Posterior vena cava (tissue), 2 donors: ENCODE measurements around the gene DIP2C. TPM values are rescaled to one million over a fixed set of nuclear protein-coding genes. Genes with fewer than 3 reads are reported as not detected.
"Not testable (repeated sequence)": the region's sequence is repeated elsewhere in the genome, so short reads cannot be mapped to it uniquely, and the experiment has no call there.

Experiments used
- DNase-seq: peaks from one replicate; pipeline ENCODE4 v3.0.0-alpha.2; 2020; ENCODE audit warnings: low spot score
- intact Hi-C, 2 donors: fragments of 100-400 bp; cut with DNase I; formaldehyde crosslinking; loops; one replicate each; pipeline versions ENCODE4 v1.14.1 to v1.14.2; 2022 to 2023
- total RNA-seq, 2 donors: library from RNA; stranded (reverse); fragmentation: NEBNext Ultra II Directional; extraction: Animal tissue kit (Norgen Biotek cat#: 25700); gene quantifications; one replicate each; pipeline ENCODE4 v1.2.1, GENCODE V29; 2021
- donor health status: DM: yes; HTN: yes; CAD: no.
- donor health status: DM: yes; HTN: yes; CAD: no.

Gene DIP2C
- total RNA-seq, 2 donors from 2014 or later = 39.3 to 45.6 TPM

DNA sequence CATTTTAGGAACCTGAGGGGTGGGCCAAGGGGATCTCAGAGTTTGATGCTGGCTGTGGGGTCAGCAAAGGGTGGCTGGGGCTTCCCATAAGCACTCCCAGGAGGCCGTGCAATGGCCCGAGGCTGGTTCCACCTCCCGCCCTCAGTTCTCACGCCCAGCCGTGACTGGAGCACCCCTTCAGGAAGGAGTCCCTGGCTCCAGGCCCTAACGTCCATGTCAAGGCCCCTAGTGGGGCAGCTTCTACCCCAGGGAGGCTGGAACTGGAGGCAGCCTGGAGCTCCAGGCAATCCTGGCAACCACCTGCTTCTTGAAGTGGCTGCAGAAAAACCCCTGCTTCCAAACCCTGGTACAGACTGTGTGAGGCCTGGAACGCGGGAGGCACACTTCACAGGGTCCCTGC, 165.5 kb downstream of the DIP2C start:
- intact Hi-C loops = no loop called here
- peak; percentile 56 for DNase-seq

DNA sequence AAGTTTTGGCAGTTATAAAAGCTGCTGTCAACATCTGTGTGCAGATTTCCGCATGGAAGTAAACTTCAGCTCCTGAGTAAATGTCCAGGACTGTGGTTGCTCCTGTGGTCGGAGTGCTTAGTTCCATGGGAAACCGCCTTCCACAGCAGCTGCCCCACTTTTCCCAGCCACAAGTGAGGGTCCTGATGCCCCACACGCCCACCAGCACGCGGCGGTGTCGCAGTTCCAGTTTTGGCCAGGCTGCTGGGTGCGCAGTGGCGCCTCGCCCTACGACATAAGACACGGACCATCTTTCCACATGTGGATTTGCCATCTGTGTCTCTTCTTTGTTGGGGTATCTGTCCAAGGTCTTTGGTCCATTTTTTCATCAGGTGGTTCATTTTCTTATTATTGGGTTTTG, 167.1 kb downstream of the DIP2C start:
- DNase-seq = peak; percentile 20
- intact Hi-C loops = no loop called here

DNA sequence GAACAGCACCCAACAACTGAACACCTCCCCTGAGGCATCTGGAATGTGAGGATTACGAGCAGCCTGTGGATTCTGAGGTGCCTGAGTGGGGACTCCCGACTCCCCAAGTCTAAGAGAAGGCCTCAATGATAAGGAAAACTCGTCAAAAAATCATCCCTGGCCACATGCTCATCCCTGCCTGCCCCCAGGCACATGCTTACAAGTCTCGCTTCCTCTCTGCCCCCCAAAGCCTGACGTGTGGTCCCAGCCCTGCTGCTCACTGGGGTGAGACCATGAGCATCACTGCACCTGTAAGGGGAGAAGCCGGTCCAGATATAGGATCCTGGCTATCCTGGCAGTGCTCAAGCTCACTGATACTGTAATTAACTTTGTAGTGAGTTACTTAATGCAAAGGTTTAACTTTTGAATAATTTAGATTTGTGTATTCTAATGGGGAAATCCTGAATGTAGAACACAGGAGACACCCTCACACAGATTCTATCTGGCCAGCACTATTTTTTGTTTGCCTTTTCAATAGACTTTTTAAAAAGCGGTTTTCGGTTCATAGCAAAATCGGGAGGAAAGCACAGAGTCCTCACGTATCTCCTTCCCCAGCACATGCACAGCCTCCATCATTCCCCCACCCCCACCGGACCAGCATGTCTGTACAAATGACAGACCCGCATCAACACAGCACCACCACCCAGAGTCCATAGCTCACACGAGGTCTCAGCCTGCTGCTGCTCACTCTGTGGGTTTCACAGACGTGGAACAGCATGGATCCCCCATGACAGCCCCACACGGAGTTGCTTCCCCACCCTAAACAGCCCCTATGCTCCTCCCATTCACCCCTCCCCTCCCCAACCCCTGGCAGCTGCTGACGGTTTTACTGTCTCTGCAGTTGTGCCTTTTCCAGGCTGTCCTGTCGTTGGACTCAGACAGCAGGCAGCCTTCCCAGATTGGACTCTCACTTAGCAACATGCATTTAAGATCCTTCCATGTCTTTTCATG, 167.9 kb downstream of the DIP2C start:
- intact Hi-C loops = no loop called here
- DNase-seq = peak; percentile 61

DNA sequence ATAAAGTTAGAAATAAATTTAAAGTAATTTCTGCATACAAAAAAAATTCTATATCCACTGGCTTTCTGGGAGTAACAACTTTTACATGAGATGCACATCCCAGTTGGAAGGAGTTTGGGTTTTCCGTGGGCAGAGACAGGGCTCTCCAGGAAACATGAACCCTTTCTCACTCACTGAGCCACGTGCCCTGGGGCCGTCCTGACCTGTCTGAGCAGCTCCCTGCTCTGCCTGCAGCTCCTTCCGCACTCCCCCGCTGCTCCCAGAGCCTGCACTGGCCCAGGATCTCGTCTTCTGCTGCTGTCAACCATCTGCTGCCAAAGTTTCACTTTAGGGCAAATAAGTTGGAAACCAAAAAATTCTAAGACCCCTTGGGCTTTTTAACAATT, 169.1 kb downstream of the DIP2C start:
- peak; percentile 69 for DNase-seq
- intact Hi-C loops = no loop called here

DNA sequence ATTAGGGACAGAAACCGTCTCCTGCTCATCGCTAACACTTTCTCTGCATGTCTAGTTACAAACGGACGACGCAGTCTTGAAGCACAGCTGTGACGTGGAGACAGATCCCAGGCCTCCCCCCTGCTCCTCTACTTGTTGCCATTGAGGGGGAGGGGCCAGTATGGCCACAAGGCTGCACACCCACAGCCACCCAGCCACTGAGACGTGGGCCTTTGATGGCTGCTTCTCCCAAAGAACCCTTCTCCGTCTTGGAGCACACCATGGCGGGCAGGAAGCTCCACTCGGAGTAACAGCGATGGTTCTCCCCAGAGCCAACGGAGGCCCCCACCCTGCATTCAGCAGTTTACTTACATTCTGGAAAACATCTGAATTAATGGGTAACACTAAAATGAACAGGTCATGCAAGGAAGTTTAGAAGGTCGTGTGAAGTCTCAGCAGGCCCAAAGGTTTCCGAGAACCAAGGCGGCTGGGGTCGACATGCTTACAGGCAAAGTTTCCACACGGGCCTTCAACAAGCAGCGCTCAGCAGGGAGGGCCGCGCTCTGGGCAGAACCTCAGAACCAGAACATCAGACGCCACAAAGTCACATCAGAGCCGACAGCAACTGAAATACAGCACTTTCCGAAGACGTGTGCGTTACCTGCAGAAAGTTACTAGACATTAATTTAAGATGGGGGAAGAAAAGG, 169.6 kb downstream of the DIP2C start:
- peak; percentile 74 for DNase-seq
- intact Hi-C loops = loop anchor here in 1 of 2 donors (10.0 kb wide), 1 partner anchor 265 kb away; no protein-coding TSS in a partner anchor

DNA sequence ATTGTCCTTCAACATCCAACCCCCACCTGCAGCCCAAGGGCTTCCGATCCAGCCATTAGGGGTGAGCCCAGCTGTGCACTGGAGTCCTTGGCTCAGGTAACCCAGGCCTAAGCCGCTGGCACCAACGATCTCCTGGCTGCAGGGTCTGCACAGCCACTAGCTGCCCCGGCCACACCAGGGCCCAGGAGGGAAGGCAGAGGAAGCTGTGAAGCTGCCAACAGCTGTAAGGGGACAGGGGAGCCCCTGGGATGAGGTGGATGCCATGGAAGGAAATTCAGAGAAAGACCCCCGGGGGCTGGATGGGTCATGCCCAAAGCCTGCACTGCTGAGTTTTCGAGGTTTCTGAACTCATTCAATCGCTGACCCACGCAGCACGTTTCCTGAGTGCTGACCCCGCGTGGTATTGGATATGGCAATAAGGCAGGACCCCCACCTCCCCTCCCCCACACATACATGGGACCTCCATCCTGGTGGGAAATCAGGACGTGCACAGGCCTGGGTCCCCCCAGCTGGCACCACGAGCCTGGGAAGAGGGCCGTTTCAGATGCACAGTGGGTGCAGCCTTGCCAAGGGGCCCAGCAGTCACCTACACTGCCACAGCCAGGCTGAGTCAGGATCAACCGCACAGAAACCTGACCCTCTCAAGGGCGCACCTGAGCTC, 170.3 kb downstream of the DIP2C start:
- intact Hi-C loops = loop anchor here in 1 of 2 donors (10.0 kb wide), 1 partner anchor 266 kb away; no protein-coding TSS in a partner anchor
- DNase-seq = peak; percentile 71

DNA sequence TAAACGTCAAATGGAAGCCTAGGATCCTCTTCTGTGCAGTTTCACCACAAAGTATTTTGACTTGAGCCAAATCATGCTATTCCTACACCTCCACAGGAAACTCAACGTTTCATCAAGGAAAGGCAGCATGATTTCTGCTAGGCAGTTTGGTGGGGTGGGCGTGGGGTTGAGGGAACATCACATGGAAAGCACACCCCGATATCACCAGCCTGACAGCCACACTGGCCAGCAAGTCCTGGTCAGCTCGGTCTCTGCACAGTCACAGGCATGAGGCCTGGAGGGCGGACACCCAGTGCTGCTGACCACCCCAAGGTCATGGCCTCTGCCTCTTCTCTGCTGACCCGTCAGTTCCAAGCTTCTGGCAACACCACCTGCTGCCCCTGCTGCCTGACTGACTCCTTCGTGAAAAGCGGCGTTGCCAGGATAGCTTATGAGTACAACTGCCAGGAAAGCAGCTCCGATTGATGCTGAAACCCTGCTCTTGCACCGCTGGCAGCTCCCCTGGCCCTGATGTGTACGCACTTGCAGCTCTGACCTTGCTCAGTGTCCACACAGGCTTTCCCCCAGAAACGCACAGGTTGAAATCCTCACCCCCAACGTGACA, 171.5 kb downstream of the DIP2C start:
- intact Hi-C loops = loop anchor here (1.0 to 10.0 kb wide), 2 partner anchors 67 to 267 kb away; no protein-coding TSS in a partner anchor
- peak; percentile 55 for DNase-seq

DNA sequence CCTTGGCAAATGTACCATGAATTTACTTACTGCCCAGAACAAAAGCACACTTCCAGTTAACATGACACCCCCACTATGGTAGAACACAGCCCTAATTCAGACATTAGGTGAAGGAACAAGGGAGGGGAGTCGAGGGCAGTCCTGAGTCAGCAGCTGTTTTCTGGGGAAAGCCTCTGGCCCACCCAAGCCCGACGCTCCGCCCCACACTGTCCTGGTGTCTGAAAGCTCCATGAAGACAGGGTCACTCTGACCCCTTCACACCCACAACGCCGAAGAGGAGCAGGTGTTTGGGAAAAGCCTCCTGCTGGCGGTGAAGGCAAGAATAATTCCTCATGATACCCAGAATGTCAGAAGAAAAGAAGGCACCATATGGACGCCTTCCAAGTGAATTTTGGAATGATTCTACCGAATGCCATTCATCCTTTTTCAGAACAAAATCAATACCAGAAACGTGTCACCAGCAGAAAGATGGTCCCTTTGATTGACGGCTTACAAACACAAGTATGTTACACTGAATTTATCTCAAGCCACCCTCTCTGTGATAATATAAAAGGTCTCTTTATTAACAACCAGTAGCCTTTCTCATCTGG, 172.1 kb downstream of the DIP2C start:
- DNase-seq = peak; percentile 61
- intact Hi-C loops = loop anchor here (1.0 to 10.0 kb wide), 2 partner anchors 66 to 267 kb away; no protein-coding TSS in a partner anchor

DNA sequence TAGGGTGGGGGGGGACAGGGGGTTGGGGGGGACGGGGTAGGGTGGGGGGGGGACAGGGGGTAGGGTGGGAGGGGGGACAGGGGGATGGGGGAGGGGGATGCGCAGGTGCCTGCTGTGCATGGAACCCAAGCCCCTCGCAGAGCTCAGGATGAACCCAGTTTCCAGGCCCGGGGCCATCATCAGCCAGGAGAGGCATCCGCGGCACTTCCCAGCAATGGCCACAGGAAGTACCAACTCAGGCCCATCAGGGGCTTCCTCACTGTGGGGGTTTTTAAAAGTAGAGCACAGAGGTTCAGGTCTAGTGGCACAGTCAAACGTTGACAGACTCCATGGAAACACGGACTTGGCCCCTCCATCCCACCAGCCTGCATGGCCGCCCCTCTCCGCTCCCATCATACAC, 172.7 kb downstream of the DIP2C start:
- intact Hi-C loops = loop anchor here (1.0 to 10.0 kb wide), 2 partner anchors 65 to 268 kb away; no protein-coding TSS in a partner anchor
- peak; percentile 40 for DNase-seq

DNA sequence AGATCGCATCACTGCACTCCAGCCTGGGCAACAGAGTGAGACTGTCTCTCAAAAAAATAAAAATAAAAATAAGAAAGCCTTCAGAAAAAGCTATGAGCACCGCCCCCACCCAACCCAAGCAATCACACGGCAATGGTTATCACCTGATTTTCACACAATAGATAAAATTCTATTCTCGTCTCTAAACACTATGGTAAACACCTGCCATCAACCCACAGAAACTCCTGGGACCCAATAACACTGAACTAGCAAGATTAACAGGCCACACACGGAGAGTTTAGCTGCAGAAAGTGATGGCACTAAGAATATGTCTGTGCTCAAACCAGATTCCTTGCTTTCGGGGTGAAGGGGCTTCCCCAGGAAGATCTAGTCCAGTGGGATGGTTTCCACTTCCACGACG, 173.8 kb downstream of the DIP2C start:
- intact Hi-C loops = loop anchor here in 1 of 2 donors (10.0 kb wide), 1 partner anchor 269 kb away; no protein-coding TSS in a partner anchor
- DNase-seq = peak; percentile 18

DNA sequence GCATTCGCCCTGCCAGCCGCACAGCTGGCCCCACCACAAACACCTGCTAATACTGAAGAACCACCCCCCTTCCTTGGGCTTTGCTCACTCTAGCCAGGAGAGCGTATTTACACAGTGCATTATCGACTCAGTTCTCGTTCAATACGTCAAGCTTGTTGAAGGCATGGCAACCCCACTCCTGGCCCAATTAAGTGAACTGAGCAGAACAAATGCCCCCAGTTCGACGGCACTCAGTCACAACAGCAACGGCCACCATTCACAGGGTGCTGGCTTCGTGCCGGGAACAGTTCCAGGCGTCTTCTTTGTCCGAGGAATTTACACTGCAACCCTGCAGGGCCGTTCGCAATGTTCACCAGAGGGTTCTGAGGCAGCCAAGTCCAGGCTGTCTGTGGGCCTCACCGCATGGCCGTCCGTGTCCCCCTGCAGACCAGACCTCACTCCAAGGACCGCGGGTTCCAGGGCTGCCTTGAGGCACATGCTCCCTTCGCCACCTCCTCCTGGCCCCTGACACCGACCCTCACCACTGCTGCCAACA, 175.3 kb downstream of the DIP2C start:
- intact Hi-C loops = loop anchor here in 1 of 2 donors (5.0 to 10.0 kb wide), 2 partner anchors 173 to 271 kb away; partner anchors contain the start of gene DIP2C
- peak; percentile 73 for DNase-seq

DNA sequence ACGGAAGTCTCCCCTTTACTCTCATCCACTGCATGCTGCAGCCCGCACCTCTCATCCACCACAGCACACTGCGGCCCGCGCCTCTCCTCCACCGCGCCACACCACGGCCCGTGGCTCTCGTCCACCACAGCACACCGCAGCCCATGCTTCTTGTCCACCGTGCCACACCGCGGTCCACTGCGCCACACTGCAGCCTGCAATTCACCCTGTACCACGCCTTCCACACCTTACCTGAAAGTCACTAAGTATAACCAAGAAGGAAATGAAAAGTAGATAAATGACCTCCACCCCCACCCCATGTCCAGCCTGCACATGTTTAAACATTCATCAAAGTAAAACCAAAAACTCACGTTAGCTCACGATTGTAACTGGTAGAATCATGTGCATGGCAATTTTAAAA, 176.1 kb downstream of the DIP2C start:
- intact Hi-C loops = loop anchor here in 1 of 2 donors (5.0 to 10.0 kb wide), 2 partner anchors 174 to 271 kb away; partner anchors contain the start of gene DIP2C
- peak; percentile 51 for DNase-seq

DNA sequence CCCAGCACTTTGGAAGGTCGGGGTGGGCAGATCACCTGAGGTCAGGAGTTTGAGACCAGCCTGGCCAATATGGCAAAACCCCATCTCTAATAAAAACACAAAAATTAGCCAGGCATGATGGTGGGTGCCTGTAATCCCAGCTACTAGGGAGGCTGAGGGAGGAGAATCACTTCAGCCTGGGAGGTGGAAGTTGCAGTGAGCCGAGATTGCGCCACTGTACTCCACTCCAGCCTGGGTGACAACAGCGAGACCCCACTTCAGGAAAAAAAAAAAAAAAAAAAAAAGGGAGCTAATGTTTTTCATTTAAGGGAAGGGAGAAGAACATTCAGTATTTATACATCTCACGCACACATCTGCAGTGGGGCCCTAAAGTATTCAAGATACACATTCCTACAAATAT, 176.8 kb downstream of the DIP2C start:
- intact Hi-C loops = loop anchor here in 1 of 2 donors (5.0 to 10.0 kb wide), 2 partner anchors 175 to 272 kb away; partner anchors contain the start of gene DIP2C
- DNase-seq = not testable (repeated sequence)

DNA sequence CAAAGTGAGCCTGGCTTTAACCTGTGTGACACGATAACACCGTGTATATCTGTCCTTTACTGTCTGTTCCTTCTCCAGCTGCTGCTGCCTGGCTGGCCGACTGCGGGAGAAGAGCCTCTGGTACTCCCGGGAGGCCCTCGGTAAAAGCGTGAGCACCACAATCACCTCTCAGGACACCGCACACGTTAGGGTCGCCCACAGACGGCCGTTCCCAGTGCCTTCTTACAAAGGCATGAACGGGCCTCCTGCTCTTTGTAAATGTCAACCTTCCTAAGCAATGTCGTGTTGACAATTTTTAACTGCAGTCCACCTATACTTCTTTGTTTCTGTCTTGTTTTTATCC, 177.6 kb downstream of the DIP2C start:
- intact Hi-C loops = loop anchor here in 1 of 2 donors (5.0 to 10.0 kb wide), 2 partner anchors 175 to 273 kb away; partner anchors contain the start of gene DIP2C
- DNase-seq = peak; percentile 57

DNA sequence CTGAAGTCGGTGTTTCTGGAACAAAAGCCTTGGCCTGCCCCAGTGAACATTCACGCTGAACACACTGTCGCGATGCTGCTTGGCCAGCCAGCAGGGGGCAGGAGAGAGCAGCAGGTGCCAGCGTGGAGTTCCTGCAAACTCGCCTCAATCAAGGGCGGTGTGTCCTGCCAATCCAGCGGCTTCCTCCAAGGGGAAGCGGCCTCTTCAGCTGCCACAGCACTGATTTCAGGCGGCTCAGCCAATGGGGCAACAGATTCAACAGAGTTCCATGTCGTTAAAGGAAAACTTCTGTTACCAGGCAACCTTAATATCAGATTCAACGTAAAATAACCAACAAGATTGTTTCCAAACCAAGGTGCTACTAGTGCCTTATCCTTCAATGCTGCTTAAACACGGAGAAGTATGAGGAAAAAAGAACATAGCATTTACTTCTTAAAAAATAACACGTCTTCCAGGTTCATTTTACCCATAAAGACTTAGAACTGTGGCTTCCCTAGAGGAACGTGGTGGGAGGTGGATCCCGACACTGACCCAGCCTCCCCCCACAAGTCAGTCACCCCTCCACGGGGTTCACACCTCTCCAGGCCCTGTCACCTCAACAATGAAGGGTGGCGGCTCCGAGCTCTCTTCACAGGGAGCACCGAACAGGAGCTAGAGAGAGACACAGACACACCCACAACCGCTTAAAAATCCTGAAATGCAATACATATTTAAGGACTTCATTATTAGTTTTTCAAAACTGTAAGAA, 178.2 kb downstream of the DIP2C start:
- intact Hi-C loops = loop anchor here in 1 of 2 donors (5.0 to 10.0 kb wide), 2 partner anchors 176 to 274 kb away; partner anchors contain the start of gene DIP2C
- DNase-seq = peak; percentile 96

DNA sequence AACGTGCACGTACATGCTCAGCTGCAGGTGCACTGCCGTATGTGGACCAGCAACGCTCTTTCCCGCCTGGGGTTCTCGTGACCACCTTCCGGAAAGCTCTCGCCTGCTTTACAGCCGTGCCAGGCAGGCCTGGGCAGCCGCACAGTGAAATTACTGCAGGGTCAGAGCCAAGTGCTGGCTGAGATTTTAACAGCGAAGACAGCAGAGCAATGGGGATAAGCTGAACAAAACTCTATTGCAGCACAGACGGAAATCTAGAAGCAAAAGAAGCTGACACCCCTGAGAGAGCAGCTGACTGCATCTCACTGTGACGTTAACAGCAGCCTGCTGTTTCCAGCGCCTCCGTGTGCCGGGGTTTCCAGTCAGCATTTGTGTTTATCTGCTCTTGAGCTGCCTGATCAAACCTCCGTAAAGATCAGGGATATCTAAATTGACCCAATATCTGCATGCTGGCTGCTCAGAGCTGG, 179.0 kb downstream of the DIP2C start:
- intact Hi-C loops = loop anchor here in 1 of 2 donors (5.0 to 10.0 kb wide), 2 partner anchors 177 to 274 kb away; partner anchors contain the start of gene DIP2C
- peak; percentile 80 for DNase-seq
